WTC11 (cell line): ENCODE results near the gene SFT2D3. TPM values are rescaled to one million over a fixed set of nuclear protein-coding genes. Genes with fewer than 3 reads are reported as not detected.

Experiments used
- ATAC-seq: fragments of 200-7000 bp; cut with Tn5 transposase; 2 replicates; pipeline ENCODE4 v1.10.0; 2021; ENCODE audit warnings: mild to moderate bottlenecking, moderate library complexity
- CTCF ChIA-PET: fragments of 300-600 bp; sonication (Branson Sonifier 250); formaldehyde crosslinking; loops from one replicate; lab custom pipeline; 2021; ENCODE audit warnings: antibody characterized with exemption; lab: Charles Lee
- POLR2A ChIA-PET: fragments of 350-600 bp; sonication (Branson Sonifier 250); formaldehyde crosslinking; loops from one replicate; lab custom pipeline; 2021; ENCODE audit warnings: antibody characterized with exemption; lab: Charles Lee
- DNase-seq: peaks from one replicate; pipeline ENCODE4 v3.0.0; 2021; ENCODE audit warnings: low spot score
- H3K27ac Mint-ChIP-seq: 2 replicates; pipeline ENCODE4 v1.8.0; 2021; ENCODE audit warnings: mixed read lengths
- H3K27me3 Mint-ChIP-seq: 2 replicates; pipeline ENCODE4 v1.8.0; 2021; ENCODE audit warnings: low read depth, mild to moderate bottlenecking, moderate library complexity, mixed read lengths
- H3K36me3 Mint-ChIP-seq: 2 replicates; pipeline ENCODE4 v1.8.0; 2021; ENCODE audit warnings: mixed read lengths
- H3K4me1 Mint-ChIP-seq: 2 replicates; pipeline ENCODE4 v1.8.0; 2022; ENCODE audit warnings: mixed read lengths
- H3K4me3 Mint-ChIP-seq: 2 replicates; pipeline ENCODE4 v1.8.0; 2021; ENCODE audit warnings: mild to moderate bottlenecking, moderate library complexity, mixed read lengths
- H3K9me3 Mint-ChIP-seq: 2 replicates; pipeline ENCODE4 v1.8.0; 2021; ENCODE audit warnings: mixed read lengths
- CBFB ChIP-seq: sonication (generic); formaldehyde crosslinking; IDR thresholded peaks from 2 replicates; pipeline ENCODE4 v1.8.1; 2022; ENCODE audit warnings: mild to moderate bottlenecking, low read depth, missing genetic modification reagents
- FOXK1 ChIP-seq: sonication (generic); formaldehyde crosslinking; IDR thresholded peaks from 2 replicates; pipeline ENCODE4 v1.8.0; 2022; ENCODE audit warnings: mild to moderate bottlenecking, moderate library complexity, missing genetic modification reagents
- HMGA2 ChIP-seq: fragments of 250-450 bp; sonication (Bioruptor Pico); IDR thresholded peaks from 2 replicates; pipeline ENCODE4 v1.4.0; 2021; ENCODE audit warnings: mild to moderate bottlenecking, moderate library complexity
- SMAD3 ChIP-seq: sonication (generic); formaldehyde crosslinking; IDR thresholded peaks from 2 replicates; pipeline ENCODE4 v1.8.0; 2022; ENCODE audit warnings: missing genetic modification reagents, mild to moderate bottlenecking, borderline replicate concordance
- SOX15 ChIP-seq: fragments of 250-450 bp; sonication (Bioruptor Pico); IDR thresholded peaks from 2 replicates; pipeline ENCODE4 v1.9.0; 2021; ENCODE audit warnings: mild to moderate bottlenecking
- ZNF138 ChIP-seq: sonication (generic); formaldehyde crosslinking; conservative IDR thresholded peaks from 2 replicates; pipeline ENCODE4 v1.8.1; 2022; ENCODE audit warnings: mild to moderate bottlenecking, moderate library complexity, missing genetic modification reagents
- ZNF219 ChIP-seq: sonication (generic); formaldehyde crosslinking; IDR thresholded peaks from 2 replicates; pipeline ENCODE4 v1.8.0; 2023; ENCODE audit warnings: missing genetic modification reagents, mild to moderate bottlenecking, borderline replicate concordance
- total RNA-seq: library from RNA; stranded (reverse); gene quantifications from 3 replicates; pipeline ENCODE4 v1.2.3, GENCODE V29; 2021
- TF ChIP-seq, protein P1 (sequence below): sonication (generic); formaldehyde crosslinking; IDR thresholded peaks from 2 replicates; pipeline ENCODE4 v1.8.0; 2022; ENCODE audit warnings: mild to moderate bottlenecking, missing genetic modification reagents
- TF ChIP-seq, protein P2 (sequence below): sonication (generic); formaldehyde crosslinking; IDR thresholded peaks from 2 replicates; pipeline ENCODE4 v1.8.0; 2022; ENCODE audit warnings: mild to moderate bottlenecking, missing genetic modification reagents
- TF ChIP-seq, protein P3 (sequence below): sonication (generic); formaldehyde crosslinking; IDR thresholded peaks from 2 replicates; pipeline ENCODE4 v1.8.1; 2023; ENCODE audit warnings: mild to moderate bottlenecking, missing genetic modification reagents
- TF ChIP-seq, protein P4 (sequence below): fragments of 250-450 bp; sonication (Bioruptor Pico); conservative IDR thresholded peaks from 2 replicates; pipeline ENCODE4 v1.9.0; 2021; ENCODE audit warnings: mild to moderate bottlenecking
- TF ChIP-seq, protein P5 (sequence below): sonication (generic); formaldehyde crosslinking; IDR thresholded peaks from 2 replicates; pipeline ENCODE4 v1.8.1; 2022; ENCODE audit warnings: missing genetic modification reagents, borderline replicate concordance
- TF ChIP-seq, protein P6 (sequence below): fragments of 250-450 bp; sonication (Bioruptor Pico); IDR thresholded peaks from 2 replicates; pipeline ENCODE4 v2.1.2; 2022; ENCODE audit warnings: mild to moderate bottlenecking, moderate library complexity

The SFT2D3 gene
- total RNA-seq, 1 experiment from 2014 or later = 10.5 TPM

DNA sequence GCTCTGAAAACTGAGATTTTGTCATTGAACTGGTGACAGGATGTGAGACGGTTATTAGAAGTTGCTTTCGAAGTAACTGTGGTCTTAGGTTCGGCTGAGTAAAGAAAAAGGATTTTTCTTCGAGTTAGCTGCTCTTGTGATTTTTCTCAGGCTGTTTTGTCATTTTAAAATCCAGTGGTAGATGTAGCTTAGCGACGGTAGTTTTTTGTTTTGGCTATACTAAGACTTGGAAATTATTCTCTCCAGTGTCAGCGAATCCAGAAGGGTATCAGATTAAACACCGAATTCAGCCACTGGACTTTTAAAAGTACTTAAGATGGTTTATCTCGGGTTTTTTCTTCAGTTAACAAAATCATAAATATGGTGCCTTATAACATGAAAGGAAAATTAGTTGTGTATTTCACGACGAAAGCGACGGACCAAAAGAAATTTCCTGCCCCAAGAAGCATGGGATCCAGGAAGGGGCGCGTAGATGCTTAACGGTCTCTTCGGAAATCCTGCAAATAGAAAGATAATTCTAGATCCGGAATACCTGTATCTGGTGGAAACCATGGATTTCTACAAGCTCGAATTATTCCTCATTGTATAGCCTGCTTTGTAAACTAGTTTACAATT, 1.2 kb downstream of the SFT2D3 start:
- Mint-ChIP-seq H3K36me3 (peaks cover 23% of the 10 kb centered on the region), H3K9me3 (no peaks in the 10 kb centered on the region), H3K4me3 (peak overlapping the region; percentile 79), H3K27me3 (peaks cover 24% of the 10 kb centered on the region), H3K27ac (peak overlapping the region; percentile 79), H3K4me1 (peaks cover 28% of the 10 kb centered on the region)
- CTCF ChIA-PET = interaction anchor here (0.9 to 4.7 kb wide), 4 partner anchors 27 to 494 kb away, joined by 3 to 35 read pairs (median 4); partner anchors contain the start of gene LIMS2
- ATAC-seq (no peak), DNase-seq (no peak)
- TF ChIP-seq, protein P1, sequence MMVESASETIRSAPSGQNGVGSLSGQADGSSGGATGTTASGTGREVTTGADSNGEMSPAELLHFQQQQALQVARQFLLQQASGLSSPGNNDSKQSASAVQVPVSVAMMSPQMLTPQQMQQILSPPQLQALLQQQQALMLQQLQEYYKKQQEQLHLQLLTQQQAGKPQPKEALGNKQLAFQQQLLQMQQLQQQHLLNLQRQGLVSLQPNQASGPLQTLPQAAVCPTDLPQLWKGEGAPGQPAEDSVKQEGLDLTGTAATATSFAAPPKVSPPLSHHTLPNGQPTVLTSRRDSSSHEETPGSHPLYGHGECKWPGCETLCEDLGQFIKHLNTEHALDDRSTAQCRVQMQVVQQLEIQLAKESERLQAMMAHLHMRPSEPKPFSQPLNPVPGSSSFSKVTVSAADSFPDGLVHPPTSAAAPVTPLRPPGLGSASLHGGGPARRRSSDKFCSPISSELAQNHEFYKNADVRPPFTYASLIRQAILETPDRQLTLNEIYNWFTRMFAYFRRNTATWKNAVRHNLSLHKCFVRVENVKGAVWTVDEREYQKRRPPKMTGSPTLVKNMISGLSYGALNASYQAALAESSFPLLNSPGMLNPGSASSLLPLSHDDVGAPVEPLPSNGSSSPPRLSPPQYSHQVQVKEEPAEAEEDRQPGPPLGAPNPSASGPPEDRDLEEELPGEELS (CRISPR knock-in tag) = no peak
- TF ChIP-seq FOXK1 (CRISPR knock-in tag) (no peak), SOX15 (CRISPR knock-in tag) (no peak), HMGA2 (CRISPR knock-in tag) (no peak)
- TF ChIP-seq, protein P2, sequence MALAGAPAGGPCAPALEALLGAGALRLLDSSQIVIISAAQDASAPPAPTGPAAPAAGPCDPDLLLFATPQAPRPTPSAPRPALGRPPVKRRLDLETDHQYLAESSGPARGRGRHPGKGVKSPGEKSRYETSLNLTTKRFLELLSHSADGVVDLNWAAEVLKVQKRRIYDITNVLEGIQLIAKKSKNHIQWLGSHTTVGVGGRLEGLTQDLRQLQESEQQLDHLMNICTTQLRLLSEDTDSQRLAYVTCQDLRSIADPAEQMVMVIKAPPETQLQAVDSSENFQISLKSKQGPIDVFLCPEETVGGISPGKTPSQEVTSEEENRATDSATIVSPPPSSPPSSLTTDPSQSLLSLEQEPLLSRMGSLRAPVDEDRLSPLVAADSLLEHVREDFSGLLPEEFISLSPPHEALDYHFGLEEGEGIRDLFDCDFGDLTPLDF = no peak
- POLR2A ChIA-PET = interaction anchor here (0.6 to 1.3 kb wide), 2 partner anchors 176 to 481 kb away, joined by 3 to 5 read pairs; partner anchors contain the start of gene IWS1

DNA sequence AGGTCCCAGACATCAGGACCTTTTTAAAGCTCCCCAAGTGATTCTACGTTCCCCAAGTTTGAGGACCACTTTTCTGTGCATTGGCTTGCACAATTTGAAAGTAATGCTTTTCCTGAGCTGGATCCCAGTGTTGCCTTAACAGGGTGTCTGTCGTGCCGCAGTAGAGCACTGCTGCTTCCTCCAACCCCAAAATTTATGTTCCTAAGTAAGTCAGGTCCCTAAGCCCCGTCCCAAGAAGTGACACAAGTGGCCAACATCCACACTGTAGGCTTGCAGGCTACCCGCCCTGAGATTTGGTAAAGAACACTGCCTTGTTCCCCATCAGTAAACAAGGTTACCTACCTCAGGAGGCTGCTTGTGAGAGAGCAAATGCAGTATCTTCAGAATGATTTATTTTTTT, 2.0 kb downstream of the SFT2D3 start:
- peaks cover 31% of the 10 kb centered on the region for H3K36me3 Mint-ChIP-seq
- DNase-seq = no peak
- CTCF ChIA-PET = interaction anchor here (3.1 to 4.7 kb wide), 2 partner anchors 8 to 112 kb away, joined by 9 to 35 read pairs; no protein-coding TSS in a partner anchor
- peak overlapping the region; percentile 79 for H3K4me3 Mint-ChIP-seq
- TF ChIP-seq, protein P3, sequence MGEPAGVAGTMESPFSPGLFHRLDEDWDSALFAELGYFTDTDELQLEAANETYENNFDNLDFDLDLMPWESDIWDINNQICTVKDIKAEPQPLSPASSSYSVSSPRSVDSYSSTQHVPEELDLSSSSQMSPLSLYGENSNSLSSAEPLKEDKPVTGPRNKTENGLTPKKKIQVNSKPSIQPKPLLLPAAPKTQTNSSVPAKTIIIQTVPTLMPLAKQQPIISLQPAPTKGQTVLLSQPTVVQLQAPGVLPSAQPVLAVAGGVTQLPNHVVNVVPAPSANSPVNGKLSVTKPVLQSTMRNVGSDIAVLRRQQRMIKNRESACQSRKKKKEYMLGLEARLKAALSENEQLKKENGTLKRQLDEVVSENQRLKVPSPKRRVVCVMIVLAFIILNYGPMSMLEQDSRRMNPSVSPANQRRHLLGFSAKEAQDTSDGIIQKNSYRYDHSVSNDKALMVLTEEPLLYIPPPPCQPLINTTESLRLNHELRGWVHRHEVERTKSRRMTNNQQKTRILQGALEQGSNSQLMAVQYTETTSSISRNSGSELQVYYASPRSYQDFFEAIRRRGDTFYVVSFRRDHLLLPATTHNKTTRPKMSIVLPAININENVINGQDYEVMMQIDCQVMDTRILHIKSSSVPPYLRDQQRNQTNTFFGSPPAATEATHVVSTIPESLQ (CRISPR knock-in tag) = no peak
- TF ChIP-seq, protein P4, sequence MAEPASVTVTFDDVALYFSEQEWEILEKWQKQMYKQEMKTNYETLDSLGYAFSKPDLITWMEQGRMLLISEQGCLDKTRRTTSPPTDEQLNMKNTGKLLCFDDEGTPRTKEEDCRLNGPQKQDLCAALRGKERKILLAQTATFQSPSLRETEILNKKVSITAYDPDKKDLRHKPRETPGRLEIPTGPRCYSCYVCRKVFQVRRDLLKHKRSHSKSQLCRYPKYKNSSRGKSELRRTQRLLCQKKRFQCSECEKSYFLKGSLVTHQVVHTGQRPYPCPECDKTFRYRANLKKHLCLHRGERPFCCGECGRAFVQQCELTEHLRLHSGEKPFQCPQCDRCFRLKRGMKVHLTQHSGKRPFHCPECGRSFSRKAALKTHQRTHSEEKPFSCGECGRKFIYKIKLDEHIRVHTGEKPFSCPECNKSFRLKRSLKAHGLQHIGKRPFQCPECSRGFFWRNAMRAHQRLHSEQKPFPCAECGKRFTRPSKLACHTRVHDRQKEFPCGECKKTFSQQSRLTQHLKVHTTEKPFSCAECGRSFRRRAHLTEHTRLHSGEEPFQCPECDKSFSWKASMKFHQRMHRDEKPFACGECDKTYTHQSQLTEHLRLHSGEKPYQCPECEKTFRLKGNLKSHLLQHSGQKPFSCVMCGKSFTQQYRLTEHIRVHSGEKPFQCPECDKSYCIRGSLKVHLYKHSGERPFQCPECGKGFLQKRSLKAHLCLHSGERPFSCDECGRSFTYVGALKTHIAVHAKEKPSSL (CRISPR knock-in tag) = no peak
- no peak for TF ChIP-seq SOX15 (CRISPR knock-in tag)
- TF ChIP-seq CBFB (CRISPR knock-in tag) = no peak
- TF ChIP-seq ZNF219 (CRISPR knock-in tag) = no peak
- no peak for TF ChIP-seq SMAD3 (CRISPR knock-in tag)
- TF ChIP-seq, protein P5, sequence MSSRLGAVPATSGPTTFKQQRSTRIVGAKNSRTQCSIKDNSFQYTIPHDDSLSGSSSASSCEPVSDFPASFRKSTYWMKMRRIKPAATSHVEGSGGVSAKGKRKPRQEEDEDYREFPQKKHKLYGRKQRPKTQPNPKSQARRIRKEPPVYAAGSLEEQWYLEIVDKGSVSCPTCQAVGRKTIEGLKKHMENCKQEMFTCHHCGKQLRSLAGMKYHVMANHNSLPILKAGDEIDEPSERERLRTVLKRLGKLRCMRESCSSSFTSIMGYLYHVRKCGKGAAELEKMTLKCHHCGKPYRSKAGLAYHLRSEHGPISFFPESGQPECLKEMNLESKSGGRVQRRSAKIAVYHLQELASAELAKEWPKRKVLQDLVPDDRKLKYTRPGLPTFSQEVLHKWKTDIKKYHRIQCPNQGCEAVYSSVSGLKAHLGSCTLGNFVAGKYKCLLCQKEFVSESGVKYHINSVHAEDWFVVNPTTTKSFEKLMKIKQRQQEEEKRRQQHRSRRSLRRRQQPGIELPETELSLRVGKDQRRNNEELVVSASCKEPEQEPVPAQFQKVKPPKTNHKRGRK (CRISPR knock-in tag) = no peak
- TF ChIP-seq ZNF138 (CRISPR knock-in tag) = no peak
- TF ChIP-seq HMGA2 (CRISPR knock-in tag) = no peak
- TF ChIP-seq, protein P6, sequence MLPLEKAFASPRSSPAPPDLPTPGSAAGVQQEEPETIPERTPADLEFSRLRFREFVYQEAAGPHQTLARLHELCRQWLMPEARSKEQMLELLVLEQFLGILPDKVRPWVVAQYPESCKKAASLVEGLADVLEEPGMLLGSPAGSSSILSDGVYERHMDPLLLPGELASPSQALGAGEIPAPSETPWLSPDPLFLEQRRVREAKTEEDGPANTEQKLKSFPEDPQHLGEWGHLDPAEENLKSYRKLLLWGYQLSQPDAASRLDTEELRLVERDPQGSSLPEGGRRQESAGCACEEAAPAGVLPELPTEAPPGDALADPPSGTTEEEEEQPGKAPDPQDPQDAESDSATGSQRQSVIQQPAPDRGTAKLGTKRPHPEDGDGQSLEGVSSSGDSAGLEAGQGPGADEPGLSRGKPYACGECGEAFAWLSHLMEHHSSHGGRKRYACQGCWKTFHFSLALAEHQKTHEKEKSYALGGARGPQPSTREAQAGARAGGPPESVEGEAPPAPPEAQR = no peak
- TF ChIP-seq, all 79 proteins: peak for 0
- Mint-ChIP-seq H3K27ac (no peak overlapping the region), H3K4me1 (peaks cover 28% of the 10 kb centered on the region), H3K9me3 (no peaks in the 10 kb centered on the region), H3K27me3 (peaks cover 16% of the 10 kb centered on the region)
- POLR2A ChIA-PET = no interaction called here
- ATAC-seq = no peak
